IPS-18a (cell line): ENCODE measurements around the gene P2RX2.

ENCODE experiments used
- H3K27ac ChIP-seq: one replicate; pipeline ENCODE4 v1.5.1; 2013; ENCODE audit warnings: low read length
- H3K27me3 ChIP-seq: one replicate; pipeline ENCODE4 v1.6.1; 2013; ENCODE audit warnings: mild to moderate bottlenecking, low read length; ENCODE audit not compliant: control insufficient read depth, insufficient read depth
- H3K36me3 ChIP-seq: one replicate; pipeline ENCODE4 v1.6.1; 2013; ENCODE audit warnings: low read depth, low read length; ENCODE audit not compliant: control insufficient read depth
- H3K4me1 ChIP-seq: one replicate; pipeline ENCODE4 v1.6.1; 2013; ENCODE audit warnings: low read depth, low read length; ENCODE audit not compliant: control insufficient read depth
- H3K4me3 ChIP-seq: one replicate; pipeline ENCODE4 v1.5.1; 2013; ENCODE audit warnings: low read length
- H3K9ac ChIP-seq: one replicate; pipeline ENCODE4 v1.6.1; 2013; ENCODE audit warnings: mild to moderate bottlenecking, low read length, moderate library complexity
- H3K9me3 ChIP-seq: one replicate; pipeline ENCODE4 v1.6.1; 2013; ENCODE audit warnings: low read depth, low read length; ENCODE audit not compliant: control insufficient read depth

Gene P2RX2

DNA sequence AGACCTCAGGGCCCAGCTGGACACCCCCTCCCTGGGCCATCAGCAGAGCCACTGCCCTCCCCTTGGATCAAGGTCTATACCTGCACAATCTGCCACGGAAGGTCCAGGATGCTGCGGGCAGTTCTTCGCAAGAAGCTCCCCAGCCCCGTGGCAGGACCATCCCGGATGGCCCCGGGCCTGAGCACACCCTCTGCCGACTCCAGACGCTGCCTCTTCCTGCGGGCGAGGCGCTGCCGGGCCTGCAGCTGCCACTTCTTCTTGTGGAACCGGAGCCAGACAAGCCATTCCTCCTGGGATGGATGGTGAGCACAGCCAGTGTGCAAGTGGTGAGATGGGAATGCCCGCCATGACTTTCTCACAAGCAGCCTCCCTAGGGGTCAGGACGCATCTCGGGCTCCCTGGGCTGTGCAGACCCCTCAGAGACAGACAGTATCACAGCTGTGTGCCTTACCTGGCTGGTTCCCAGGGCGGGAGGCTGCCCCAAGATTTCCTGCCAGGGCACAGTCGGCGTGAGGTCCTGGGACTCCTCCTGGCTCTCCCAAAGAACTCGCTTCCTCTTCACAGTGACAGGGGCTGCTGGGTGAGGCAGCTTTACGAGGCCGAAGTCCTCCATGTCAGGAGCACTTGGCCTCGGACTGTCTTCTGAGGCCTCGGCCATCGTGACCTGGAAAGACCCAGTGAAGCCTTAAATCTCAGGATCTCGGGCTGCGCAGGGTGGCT is 30.8 kb downstream of the P2RX2 start:
- Histone ChIP-seq H3K36me3 (peaks cover 80% of the 10 kb centered on the region), H3K4me1 (no peaks in the 10 kb centered on the region), H3K4me3 (no peak overlapping the region), H3K9me3 (no peaks in the 10 kb centered on the region), H3K27me3 (no peaks in the 10 kb centered on the region), H3K9ac (no peak overlapping the region), H3K27ac (no peak overlapping the region)

DNA sequence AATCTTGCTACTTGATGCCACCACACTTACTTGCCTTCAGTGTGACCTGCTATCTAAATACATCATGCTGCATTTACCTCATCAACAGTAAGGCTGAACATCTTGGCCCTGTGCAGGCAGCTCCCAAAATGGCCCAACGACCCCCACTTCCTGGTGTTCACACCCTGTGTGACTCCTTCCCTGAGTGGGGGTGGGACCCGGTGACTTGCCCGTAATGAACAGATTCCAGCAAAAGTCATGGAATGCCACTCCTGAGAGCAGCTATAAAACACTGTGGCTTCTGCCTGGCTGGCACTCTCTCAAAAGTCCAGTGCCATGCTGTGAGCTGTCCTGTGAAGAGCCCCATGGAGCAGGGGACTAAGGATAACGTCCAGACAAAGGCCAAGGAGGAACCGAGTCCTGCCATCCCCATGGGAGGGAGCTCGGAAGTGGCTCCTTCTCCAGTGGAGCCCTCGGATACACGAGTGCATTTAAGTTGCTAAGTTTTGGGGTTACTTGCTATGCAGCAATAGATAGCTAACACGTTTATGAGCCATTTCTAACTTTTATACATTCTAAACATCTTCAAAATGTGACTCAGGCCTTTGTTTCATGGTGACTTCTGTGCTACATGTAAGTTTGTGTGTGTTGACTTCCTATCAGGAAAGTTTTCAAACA is 33.0 kb downstream of the P2RX2 start:
- H3K27ac ChIP-seq = no peak overlapping the region
- H3K4me3 ChIP-seq = no peak overlapping the region
- H3K27me3 ChIP-seq = no peaks in the 10 kb centered on the region
- H3K36me3 ChIP-seq = peaks cover 86% of the 10 kb centered on the region
- no peak overlapping the region for H3K9ac ChIP-seq
- H3K4me1 ChIP-seq = no peaks in the 10 kb centered on the region
- H3K9me3 ChIP-seq = no peaks in the 10 kb centered on the region

DNA sequence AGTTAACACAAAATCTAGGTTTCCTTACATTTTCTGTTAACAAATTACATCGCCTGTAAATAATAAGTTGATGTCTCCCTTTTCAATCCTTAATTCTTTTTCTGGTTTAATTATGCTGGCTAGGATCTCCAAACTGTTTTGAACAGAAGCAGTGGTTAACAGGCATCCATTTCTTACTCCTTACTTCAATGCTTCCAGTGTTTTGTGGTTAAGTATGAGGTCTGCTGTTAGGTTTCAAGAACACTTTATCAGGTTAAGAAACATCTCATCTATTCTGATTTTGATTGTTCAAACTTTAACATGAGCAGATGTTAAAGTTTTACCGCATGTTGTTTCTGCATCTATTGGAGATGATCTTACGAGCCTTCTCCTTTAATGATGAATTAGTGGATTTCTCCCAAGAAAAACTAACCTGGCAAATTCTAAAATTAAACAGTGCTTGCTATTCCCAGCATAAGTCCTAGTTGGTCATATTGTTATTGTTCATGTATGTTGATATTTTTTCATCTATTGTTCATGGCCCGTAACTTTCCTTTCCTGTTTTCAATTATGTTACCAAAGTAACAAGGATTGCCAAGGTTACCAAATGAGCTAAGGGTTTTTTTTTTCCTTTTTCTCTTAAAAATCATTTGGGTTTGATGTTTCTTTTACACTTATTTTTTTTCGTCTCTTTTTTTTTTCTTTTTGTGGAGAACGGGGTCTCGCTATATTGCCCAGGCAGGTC is 35.2 kb downstream of the P2RX2 start:
- Histone ChIP-seq H3K27ac (no peak overlapping the region), H3K4me1 (no peaks in the 10 kb centered on the region), H3K27me3 (no peaks in the 10 kb centered on the region), H3K4me3 (no peak overlapping the region), H3K36me3 (peaks cover 90% of the 10 kb centered on the region), H3K9me3 (no peaks in the 10 kb centered on the region), H3K9ac (no peak overlapping the region)

- Histone ChIP-seq H3K27ac (no peak overlapping the region), H3K9me3 (no peaks in the 10 kb centered on the region), H3K4me3 (no peak overlapping the region), H3K9ac (no peak overlapping the region), H3K36me3 (peaks cover 91% of the 10 kb centered on the region), H3K27me3 (no peaks in the 10 kb centered on the region), H3K4me1 (no peaks in the 10 kb centered on the region)
Observed at GRCh38 chr12:132657004-132657727, 38.6 kb downstream of the P2RX2 start.

DNA sequence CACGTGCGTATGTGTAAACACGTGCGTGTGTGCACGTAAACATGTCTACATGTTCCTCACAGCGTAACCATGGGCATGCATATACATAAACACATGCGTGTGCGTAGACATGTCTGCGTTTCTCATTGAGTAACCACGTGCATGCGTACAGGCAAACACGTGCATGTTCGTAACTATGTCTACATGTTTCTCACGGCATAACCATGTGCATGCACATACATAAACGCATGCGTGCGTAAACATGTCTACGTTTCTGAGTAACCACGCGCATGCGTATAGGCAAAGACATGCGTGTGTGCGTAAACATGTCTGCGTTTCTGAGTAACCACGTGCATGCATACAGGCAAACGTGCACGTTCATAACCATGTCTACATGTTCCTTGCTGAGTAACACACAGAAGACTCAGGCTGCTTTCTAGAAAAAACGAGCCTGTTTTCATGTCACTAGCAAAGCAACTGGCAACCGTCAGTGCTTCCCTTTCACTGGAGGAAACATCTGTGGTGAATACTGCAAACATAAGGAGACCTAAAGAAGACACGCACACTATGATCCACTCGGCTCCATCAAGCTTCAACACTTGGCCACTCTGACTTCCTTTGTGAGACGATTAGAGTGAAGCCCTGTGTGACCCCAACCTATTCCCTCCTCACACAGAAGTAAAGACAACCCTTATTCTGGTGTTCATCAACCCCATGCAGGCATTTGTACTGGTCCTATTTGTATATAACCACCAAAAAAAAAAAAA is 39.7 kb downstream of the P2RX2 start:
- H3K27ac ChIP-seq = no peak overlapping the region
- H3K9ac ChIP-seq = no peak overlapping the region
- no peaks in the 10 kb centered on the region for H3K9me3 ChIP-seq
- peaks cover 91% of the 10 kb centered on the region for H3K36me3 ChIP-seq
- no peaks in the 10 kb centered on the region for H3K27me3 ChIP-seq
- no peak overlapping the region for H3K4me3 ChIP-seq
- no peaks in the 10 kb centered on the region for H3K4me1 ChIP-seq

- Histone ChIP-seq H3K4me1 (no peaks in the 10 kb centered on the region), H3K4me3 (no peak overlapping the region), H3K9me3 (no peaks in the 10 kb centered on the region), H3K27ac (no peak overlapping the region), H3K9ac (no peak overlapping the region), H3K27me3 (no peaks in the 10 kb centered on the region), H3K36me3 (peaks cover 91% of the 10 kb centered on the region)
Observed at GRCh38 chr12:132659146-132659545, 40.6 kb downstream of the P2RX2 start.

GRCh38 chr12:132660052-132660451 is 41.5 kb downstream of the P2RX2 start:
- Histone ChIP-seq H3K4me3 (no peak overlapping the region), H3K27ac (no peak overlapping the region), H3K9me3 (no peaks in the 10 kb centered on the region), H3K36me3 (peaks cover 91% of the 10 kb centered on the region), H3K9ac (no peak overlapping the region), H3K27me3 (no peaks in the 10 kb centered on the region), H3K4me1 (no peaks in the 10 kb centered on the region)

- Histone ChIP-seq H3K27ac (no peak overlapping the region), H3K9me3 (no peaks in the 10 kb centered on the region), H3K4me3 (no peak overlapping the region), H3K4me1 (no peaks in the 10 kb centered on the region), H3K36me3 (peaks cover 94% of the 10 kb centered on the region), H3K9ac (no peak overlapping the region), H3K27me3 (no peaks in the 10 kb centered on the region)
Observed at GRCh38 chr12:132660996-132661395, 42.4 kb downstream of the P2RX2 start.

DNA sequence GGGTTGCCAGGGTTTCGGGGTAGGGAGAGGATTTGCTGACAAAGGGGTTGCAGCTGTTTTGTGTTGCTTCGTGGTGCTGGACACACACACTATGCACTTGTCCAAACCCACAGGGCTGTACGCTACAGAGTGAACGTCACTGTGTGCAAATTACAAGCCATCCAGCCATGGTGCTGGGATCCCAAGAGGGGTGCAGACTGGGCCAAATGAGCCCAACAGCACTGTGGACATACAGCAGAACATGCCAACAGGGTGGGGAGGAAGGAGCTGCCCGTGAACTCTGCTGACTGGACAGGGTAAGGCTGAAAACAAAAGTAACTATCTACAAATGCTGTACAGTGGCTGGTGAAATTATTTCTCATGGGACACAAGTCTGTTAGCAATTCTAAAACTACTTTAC is 43.4 kb downstream of the P2RX2 start:
- no peak overlapping the region for H3K27ac ChIP-seq
- H3K36me3 ChIP-seq = peaks cover 95% of the 10 kb centered on the region

DNA sequence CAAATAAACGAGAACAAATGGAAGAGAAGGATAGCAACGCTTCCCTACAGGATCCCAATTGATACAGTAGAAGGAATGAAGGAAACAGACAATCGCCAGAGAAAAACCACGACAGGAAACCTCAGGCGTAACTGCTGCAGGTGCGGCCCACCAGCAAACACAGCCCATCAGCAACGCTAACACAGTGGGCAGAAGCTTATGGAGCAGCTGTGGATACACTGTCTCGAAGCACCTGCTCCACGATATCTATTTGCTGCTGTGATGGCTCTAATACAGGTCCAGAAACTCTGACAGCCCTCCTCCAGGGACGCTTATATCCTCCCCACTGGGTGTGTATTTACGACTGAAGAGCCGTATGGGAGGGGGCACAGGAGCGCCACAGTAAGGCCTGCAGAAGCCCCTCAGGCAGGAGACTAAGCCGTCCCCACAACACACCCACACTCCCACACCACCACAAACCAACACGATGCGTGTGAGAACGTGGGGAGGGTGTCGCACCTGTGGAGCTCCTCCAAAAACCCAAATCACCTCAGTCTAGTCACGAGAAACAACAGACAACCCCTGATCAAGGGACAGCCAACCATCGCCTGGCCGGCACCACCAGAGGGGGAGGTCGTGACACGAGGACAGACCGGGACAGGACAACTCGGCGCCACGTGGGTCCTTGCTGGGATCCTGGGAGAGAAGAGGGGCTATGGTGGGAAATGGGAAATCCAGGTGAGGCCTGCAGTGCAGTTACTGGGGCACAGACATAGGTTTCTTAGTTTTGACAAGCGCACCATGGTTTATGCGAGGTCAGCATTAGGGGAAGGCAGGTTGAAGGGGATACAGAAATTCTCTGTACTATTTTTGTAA is 44.6 kb downstream of the P2RX2 start:
- peaks cover 94% of the 10 kb centered on the region for H3K36me3 ChIP-seq
- no peaks in the 10 kb centered on the region for H3K27me3 ChIP-seq
- no peak overlapping the region for H3K4me3 ChIP-seq
- H3K27ac ChIP-seq = no peak overlapping the region
- no peak overlapping the region for H3K9ac ChIP-seq
- H3K9me3 ChIP-seq = no peaks in the 10 kb centered on the region
- H3K4me1 ChIP-seq = no peaks in the 10 kb centered on the region

More for the DNA sequence above, 43.4 kb downstream of the P2RX2 start:
- H3K9ac ChIP-seq = no peak overlapping the region
- H3K4me3 ChIP-seq = no peak overlapping the region
- no peaks in the 10 kb centered on the region for H3K9me3 ChIP-seq
- no peaks in the 10 kb centered on the region for H3K27me3 ChIP-seq
- no peaks in the 10 kb centered on the region for H3K4me1 ChIP-seq
